ENCODE measurements around the gene GAST.

DNA sequence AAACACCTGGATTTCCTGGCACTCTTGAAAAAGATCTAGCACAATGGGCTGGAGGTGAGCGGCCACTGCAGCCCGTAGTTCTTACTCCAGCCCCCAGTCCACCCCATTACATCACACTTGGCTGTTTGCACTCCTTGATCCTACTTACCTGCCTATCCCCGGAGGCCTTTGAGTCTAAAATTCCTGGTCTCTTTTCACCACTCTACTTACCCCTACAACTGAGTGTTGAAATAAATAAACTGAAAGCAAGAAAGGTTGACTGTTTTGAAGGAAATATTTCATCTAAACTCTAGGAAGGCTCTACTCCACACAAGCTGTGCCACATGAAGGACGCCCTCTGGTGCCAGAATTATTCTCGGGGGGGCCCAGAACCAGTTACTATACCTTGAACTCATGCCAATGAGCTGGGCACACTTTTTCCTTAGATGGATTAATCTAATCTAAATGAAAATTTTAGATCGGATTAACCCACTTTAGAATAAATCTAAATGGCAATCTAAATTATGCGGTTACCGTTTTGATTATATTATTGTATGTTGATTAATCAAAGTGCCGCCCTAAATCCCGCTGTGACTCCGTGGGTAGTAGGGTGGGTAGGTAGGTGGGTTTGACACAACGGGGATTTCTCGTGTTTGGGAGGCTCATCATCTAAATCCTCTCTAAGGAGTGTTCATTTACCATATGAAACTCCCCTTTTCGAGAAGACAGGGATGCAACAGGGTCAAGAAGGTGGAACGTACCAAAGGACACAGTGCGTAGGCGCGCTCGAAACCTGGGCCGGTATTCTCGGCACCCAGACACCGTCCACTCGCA lies 24.1 kb upstream of the GAST start:
- TF ChIP-seq, protein P1, sequence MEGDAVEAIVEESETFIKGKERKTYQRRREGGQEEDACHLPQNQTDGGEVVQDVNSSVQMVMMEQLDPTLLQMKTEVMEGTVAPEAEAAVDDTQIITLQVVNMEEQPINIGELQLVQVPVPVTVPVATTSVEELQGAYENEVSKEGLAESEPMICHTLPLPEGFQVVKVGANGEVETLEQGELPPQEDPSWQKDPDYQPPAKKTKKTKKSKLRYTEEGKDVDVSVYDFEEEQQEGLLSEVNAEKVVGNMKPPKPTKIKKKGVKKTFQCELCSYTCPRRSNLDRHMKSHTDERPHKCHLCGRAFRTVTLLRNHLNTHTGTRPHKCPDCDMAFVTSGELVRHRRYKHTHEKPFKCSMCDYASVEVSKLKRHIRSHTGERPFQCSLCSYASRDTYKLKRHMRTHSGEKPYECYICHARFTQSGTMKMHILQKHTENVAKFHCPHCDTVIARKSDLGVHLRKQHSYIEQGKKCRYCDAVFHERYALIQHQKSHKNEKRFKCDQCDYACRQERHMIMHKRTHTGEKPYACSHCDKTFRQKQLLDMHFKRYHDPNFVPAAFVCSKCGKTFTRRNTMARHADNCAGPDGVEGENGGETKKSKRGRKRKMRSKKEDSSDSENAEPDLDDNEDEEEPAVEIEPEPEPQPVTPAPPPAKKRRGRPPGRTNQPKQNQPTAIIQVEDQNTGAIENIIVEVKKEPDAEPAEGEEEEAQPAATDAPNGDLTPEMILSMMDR (IDR thresholded peaks at IDR 0.05) = peak; percentile 89
- no peak for TF ChIP-seq TP53 (CRISPR knock-in tag; IDR thresholded peaks at IDR 0.05)

All from A549 (cell line).